Endothelial cell of umbilical vein (primary cell): ENCODE results near the gene MRPL16.

Experiments used
- CTCF ChIP-seq, 2 donors: IDR thresholded peaks; 1 replicate in 1 of 2; 2 replicates in 1 of 2; pipeline ENCODE4 v1.5.1; 2011; ENCODE audit warnings: low read length in 2 of 2, mild to moderate bottlenecking in 2 of 2, moderate library complexity in 2 of 2, control low read depth in 1 of 2, inconsistent platforms in 1 of 2, low read depth in 1 of 2; ENCODE audit not compliant: insufficient read depth in 1 of 2; ENCODE audit errors: extremely low read depth in 1 of 2
- EZH2 ChIP-seq: IDR thresholded peaks from 2 replicates; pipeline ENCODE4 v1.6.1; 2012; ENCODE audit warnings: borderline replicate concordance, low read depth, mild to moderate bottlenecking, moderate library complexity, low read length, inconsistent platforms; ENCODE audit not compliant: severe bottlenecking
- FOS ChIP-seq: IDR thresholded peaks from 2 replicates; pipeline ENCODE4 v1.6.1; 2011; ENCODE audit warnings: mild to moderate bottlenecking, low read length, moderate library complexity, borderline replicate concordance; ENCODE audit not compliant: insufficient read depth
- JUN ChIP-seq: IDR thresholded peaks from 2 replicates; pipeline ENCODE4 v1.6.1; 2011; ENCODE audit warnings: borderline replicate concordance, low read depth; ENCODE audit not compliant: insufficient read length, insufficient read depth
- MAX ChIP-seq: IDR thresholded peaks from 2 replicates; pipeline ENCODE4 v1.6.1; 2011; ENCODE audit not compliant: insufficient read depth, insufficient read length
- MYC ChIP-seq: IDR thresholded peaks from one replicate; pipeline ENCODE4 v1.6.1; 2011; ENCODE audit warnings: mild to moderate bottlenecking, low read depth, low read length
- POLR2A ChIP-seq: IDR thresholded peaks from 2 replicates; pipeline ENCODE4 v1.6.1; 2012; ENCODE audit warnings: low read depth, mild to moderate bottlenecking, control low read depth, low read length
- POLR2AphosphoS5 ChIP-seq: IDR thresholded peaks from 2 replicates; pipeline ENCODE4 v1.6.1; 2012; ENCODE audit warnings: low read depth, mild to moderate bottlenecking, control low read depth, low read length, moderate library complexity; ENCODE audit not compliant: insufficient read depth

- TF ChIP-seq POLR2AphosphoS5 (no peak), CTCF (IDR thresholded peaks at IDR 0.05; ENCODE audit: extremely low read depth in 1 of 2, insufficient read depth in 1 of 2, low read depth in 1 of 2, low read length in 2 of 2) (no peak), POLR2A (no peak), JUN (no peak), MAX (no peak), FOS (no peak), EZH2 (no peak), MYC (no peak)
Observed at GRCh38 chr11:59756558-59756840, 54.1 kb downstream of the MRPL16 start.
